GM19099 (cell line): ENCODE results near the gene CXCL6.

Experiments used
- POLR2A ChIP-seq: IDR thresholded peaks from 3 replicates; pipeline ENCODE4 v1.6.1; 2011; ENCODE audit warnings: low read depth; ENCODE audit not compliant: insufficient read length; ENCODE audit errors: extremely low read depth

Gene CXCL6

GRCh38 chr4:73836373-73837279 is at the start of gene CXCL6:
Gene CXCL6 (plus strand): TSS chr4:73836678. CDS start chr4:73836751, 73 bp downstream.
- no peak for TF ChIP-seq POLR2A

GRCh38 chr4:73788411-73788810 is 48.1 kb upstream of the CXCL6 start:
- TF ChIP-seq POLR2A, result no peak

- TF ChIP-seq POLR2A, result no peak
Measured at GRCh38 chr4:73798842-73799241, 37.6 kb upstream of the CXCL6 start.

GRCh38 chr4:73800206-73800605 is 36.3 kb upstream of the CXCL6 start:
- no peak for TF ChIP-seq POLR2A

GRCh38 chr4:73801692-73802091 is 34.8 kb upstream of the CXCL6 start:
- TF ChIP-seq POLR2A, result no peak

GRCh38 chr4:73803213-73803612 is 33.3 kb upstream of the CXCL6 start:
- TF ChIP-seq POLR2A, result no peak

GRCh38 chr4:73810191-73810590 is 26.3 kb upstream of the CXCL6 start:
- no peak for TF ChIP-seq POLR2A

- TF ChIP-seq POLR2A, result no peak
Measured at GRCh38 chr4:73811841-73812240, 24.6 kb upstream of the CXCL6 start.

- TF ChIP-seq POLR2A, result no peak
Measured at GRCh38 chr4:73814679-73815078, 21.8 kb upstream of the CXCL6 start.

GRCh38 chr4:73815145-73815544 is 21.3 kb upstream of the CXCL6 start:
- no peak for TF ChIP-seq POLR2A

- no peak for TF ChIP-seq POLR2A
Measured at GRCh38 chr4:73816814-73817213, 19.7 kb upstream of the CXCL6 start.

- no peak for TF ChIP-seq POLR2A
Measured at GRCh38 chr4:73817341-73817740, 19.1 kb upstream of the CXCL6 start.

GRCh38 chr4:73821325-73821724 is 15.2 kb upstream of the CXCL6 start:
- TF ChIP-seq POLR2A, result no peak

- no peak for TF ChIP-seq POLR2A
Measured at GRCh38 chr4:73822389-73822788, 14.1 kb upstream of the CXCL6 start.

- TF ChIP-seq POLR2A, result no peak
Measured at GRCh38 chr4:73822812-73823504, 13.5 kb upstream of the CXCL6 start.

- TF ChIP-seq POLR2A, result no peak
Measured at GRCh38 chr4:73823760-73824159, 12.7 kb upstream of the CXCL6 start.
